K562 (cell line): ENCODE measurements around the gene DDHD1. TPM values are rescaled to one million over a fixed set of nuclear protein-coding genes. Genes with fewer than 3 reads are reported as not detected.
"Not testable (repeated sequence)": the region's sequence is repeated elsewhere in the genome, so short reads cannot be mapped to it uniquely, and the experiment has no call there.

Experiments
- ATAC-seq: fragments of 200-7000 bp; cut with Tn5 transposase; 3 replicates; pipeline ENCODE4 v1.9.1; 2020; ENCODE audit warnings: moderate library complexity
- BruUV-seq: library from RNA; stranded (reverse); fragments of 400-500 nt; replicated peaks from 2 replicates; lab custom pipeline; 2021; lab: Mats Ljungman, UMichigan
- CTCF ChIA-PET: fragments of 300-600 bp; formaldehyde crosslinking; extraction: SDS; loops from one replicate; lab custom pipeline; 2021; ENCODE audit warnings: low intra/inter-chr PET ratio; lab: Yijun Ruan, JAX
- POLR2A ChIA-PET: fragments of 300-600, 350-650 bp; sonication (Branson Sonifier 250); formaldehyde crosslinking; extraction: SDS; loops from one replicate; lab custom pipeline; 2021; ENCODE audit warnings: antibody characterized with exemption, inconsistent platforms; lab: Yijun Ruan, JAX
- DNase-seq, 4 experiments: peaks; one replicate each; pipeline versions ENCODE4 v3.0.0 to v3.0.0-alpha.2; 2011 to 2018; ENCODE audit warnings: low spot score in 3 of 4, mixed read lengths in 3 of 4; ENCODE audit errors: extremely low read depth in 1 of 4
- FAIRE-seq: peaks from 2 replicates; lab custom pipeline; 2011; peaks lifted over from hg19 to GRCh38; lab: Jason Lieb, UNC
- H2AFZ ChIP-seq: 2 replicates; pipeline ENCODE4 v1.6.0; 2011; ENCODE audit warnings: low read depth, low read length, control low read depth, inconsistent platforms
- H3K27ac ChIP-seq: fragments of 200-600 bp; 3 replicates; pipeline ENCODE4 v1.8.0; 2011; ENCODE audit warnings: low read depth, mild to moderate bottlenecking, control low read depth, inconsistent platforms, low read length, moderate library complexity, mixed read lengths; ENCODE audit errors: extremely low read depth
- H3K27me3 ChIP-seq, 2 experiments: fragments of 300-600 bp in 1 of 2; 2 replicates in 1 of 2; 3 replicates in 1 of 2; pipeline versions ENCODE4 v1.6.0 to v1.8.0; 2011; ENCODE audit warnings: inconsistent platforms in 2 of 2, low read length in 2 of 2, mild to moderate bottlenecking in 1 of 2, mixed read lengths in 1 of 2, moderate library complexity in 1 of 2; ENCODE audit not compliant: control insufficient read depth in 2 of 2, insufficient read depth in 2 of 2
- H3K36me3 ChIP-seq: fragments of 300-600 bp; 3 replicates; pipeline ENCODE4 v1.8.0; 2011; ENCODE audit warnings: mild to moderate bottlenecking, low read length, inconsistent platforms; ENCODE audit not compliant: control insufficient read depth, insufficient read depth
- H3K4me1 ChIP-seq, 2 experiments: fragments of 200-600 bp in 1 of 2; replicated peaks in 1 of 2; 2 replicates in 1 of 2; 3 replicates in 1 of 2; pipeline versions ENCODE4 v1.5.1 to v1.8.0; 2011; ENCODE audit warnings: inconsistent platforms in 2 of 2, low read length in 2 of 2, mild to moderate bottlenecking in 1 of 2, mixed read lengths in 1 of 2, moderate library complexity in 1 of 2; ENCODE audit not compliant: control insufficient read depth in 2 of 2, insufficient read depth in 2 of 2
- H3K4me2 ChIP-seq: 2 replicates; pipeline ENCODE4 v1.6.1; 2011; ENCODE audit warnings: low read length, control low read depth, inconsistent platforms, mixed read lengths; ENCODE audit not compliant: insufficient read depth
- H3K4me3 ChIP-seq: fragments of 200-600 bp; sonication (generic), shearing (Covaris generic); 2 replicates; pipeline ENCODE4 v1.5.1; 2016; ENCODE audit warnings: control low read depth, inconsistent platforms
- H3K79me2 ChIP-seq: fragments of 200-600 bp; 3 replicates; pipeline ENCODE4 v1.8.0; 2011; ENCODE audit warnings: low read length, inconsistent platforms; ENCODE audit not compliant: control insufficient read depth, insufficient read depth
- H3K9ac ChIP-seq, 2 experiments: 2 replicates each; pipeline versions ENCODE4 v1.6.0 to v1.6.1; 2011; ENCODE audit warnings: low read depth in 2 of 2, low read length in 2 of 2, control low read depth in 1 of 2, inconsistent platforms in 1 of 2, mild to moderate bottlenecking in 1 of 2, mixed read lengths in 1 of 2; ENCODE audit not compliant: insufficient read depth in 1 of 2
- H3K9me1 ChIP-seq: one replicate; pipeline ENCODE4 v1.6.0; 2011; ENCODE audit warnings: inconsistent platforms, mild to moderate bottlenecking, low read length, moderate library complexity; ENCODE audit not compliant: control insufficient read depth, insufficient read depth
- H3K9me3 ChIP-seq: replicated peaks from 2 replicates; pipeline ENCODE4 v1.5.1; 2011; ENCODE audit warnings: low read depth, low read length, inconsistent platforms; ENCODE audit not compliant: control insufficient read depth, insufficient read depth
- H4K20me1 ChIP-seq: replicated peaks from 2 replicates; pipeline ENCODE4 v1.6.1; 2011; ENCODE audit warnings: low read length, inconsistent platforms, mixed read lengths; ENCODE audit not compliant: control insufficient read depth, insufficient read depth
- DIDO1 ChIP-seq: fragments of 450-650 bp; IDR thresholded peaks from 2 replicates; pipeline ENCODE4 v1.6.1; 2016; ENCODE audit warnings: low read depth, missing biosample characterization, missing genetic modification characterization
- ILK ChIP-seq: fragments of 450-650 bp; IDR thresholded peaks from 2 replicates; pipeline ENCODE4 v1.6.1; 2016; ENCODE audit warnings: missing genetic modification characterization, low read depth, mild to moderate bottlenecking, missing compliant biosample characterization, moderate library complexity, borderline replicate concordance
- SLC30A9 ChIP-seq: fragments of 250-450 bp; sonication (Bioruptor Pico); IDR thresholded peaks from 2 replicates; pipeline ENCODE4 v1.8.0; 2022; ENCODE audit warnings: mild to moderate bottlenecking, moderate library complexity
- ZNF316 ChIP-seq: fragments of 450-650 bp; IDR thresholded peaks from 2 replicates; pipeline ENCODE4 v1.6.1; 2016
- ZNF639 ChIP-seq, 2 experiments: fragments of 200-800 bp in 1 of 2; sonication (Bioruptor generic) in 1 of 2; sonication (generic) in 1 of 2; formaldehyde crosslinking in 1 of 2; IDR thresholded peaks in 1 of 2; conservative IDR thresholded peaks in 1 of 2; 2 replicates each; pipeline versions ENCODE4 v1.5.0 to v1.6.1; 2016 to 2020; ENCODE audit warnings: missing compliant biosample characterization in 1 of 2, missing genetic modification characterization in 1 of 2, missing genetic modification reagents in 1 of 2
- WGBS: fragments of 100-300 bp; shearing (Covaris generic); methylation state at CpG from one replicate; pipeline ENCODE4 v1.1.6; 2016; ENCODE audit warnings: low coverage, mixed read lengths; ENCODE audit not compliant: insufficient coverage; ENCODE audit errors: missing lambda C conversion rate; 5-methylcytosine and 5-hydroxymethylcytosine counted together
- in situ Hi-C: fragments of 300-500 bp; cut with MboI; formaldehyde crosslinking; loops from 4 replicates; pipeline ENCODE4 v1.15.0; 2018; ENCODE audit warnings: inconsistent platforms, mixed read lengths
- intact Hi-C: fragments of 100-400 bp; cut with micrococcal nuclease; formaldehyde crosslinking; loops from 2 replicates; pipeline ENCODE4 v1.14.2; 2022
- polyA plus RNA-seq, 8 experiments: library from polyadenylated mRNA; depleted of rRNA in 4 of 8; stranded (reverse) in 5 of 8; unstranded in 3 of 8; fragments of >200 nt; fragmentation: Nextera tagmentation in 2 of 8; fragmentation: Illumina TruSeq in 1 of 8; extraction: Ambion mirVana in 2 of 8; extraction: Trizol in 1 of 8; gene quantifications; 2 replicates each; pipeline versions ENCODE4 v1.2.1 to v1.2.3, GENCODE V29; 2011 to 2014; ENCODE audit warnings: inconsistent platforms in 1 of 8, missing spikeins in 1 of 8
- total RNA-seq, 7 experiments: library from RNA; depleted of rRNA in 6 of 7; stranded (reverse); fragments of >200 nt in 6 of 7; fragmentation: Illumina TruSeq in 2 of 7; extraction: Trizol in 2 of 7; gene quantifications; 2 replicates each; pipeline versions ENCODE4 v1.2.1 to v1.2.3, GENCODE V29; 2011 to 2021; ENCODE audit warnings: low replicate concordance in 1 of 7

The DDHD1 gene
- total and polyA plus RNA-seq, 9 of the 15 experiments (the other 6 are each of a cell fraction or from before 2014, with no cell fraction given): 1.2 to 12.3 (median 5.0) TPM

- Histone ChIP-seq H3K79me2 (no peaks in the 10 kb centered on the region), H4K20me1 (no peaks in the 10 kb centered on the region), H3K4me3 (no peak overlapping the region), H3K36me3 (peaks cover 3% of the 10 kb centered on the region; the same call in 1 of the 3 replicates), H3K4me2 (no peak overlapping the region), H3K9me1 (no peaks in the 10 kb centered on the region), H3K9me3 (no peaks in the 10 kb centered on the region), H3K27me3 (no peaks in the 10 kb centered on the region), H3K4me1 (no peaks in the 10 kb centered on the region), H2AFZ (no peak overlapping the region), H3K9ac (no peak overlapping the region), H3K27ac (no peak overlapping the region)
- in situ Hi-C loops: no loop called here
- no peak for ATAC-seq
- DNase-seq: no peak
- TF ChIP-seq ZNF639 (CRISPR knock-in tag; conservative IDR thresholded peaks at IDR 0.05 in 1 of 2, IDR thresholded peaks at IDR 0.05 in 1 of 2): no peak
- no peak for TF ChIP-seq ILK (tag)
- TF ChIP-seq DIDO1 (tag): no peak
- no peak for TF ChIP-seq ZNF316
- TF ChIP-seq SLC30A9 (CRISPR knock-in tag): no peak
- CTCF ChIA-PET: no interaction called here
- 92% methylated on average over 2 of the region's 2 CpGs for WGBS
- intact Hi-C loops: no loop called here
- FAIRE-seq: no peak
- BruUV-seq: no TSS peak
- POLR2A ChIA-PET: no interaction called here
Measured at GRCh38 chr14:53090853-53091252, 62.3 kb downstream of the DDHD1 start.

GRCh38 chr14:53084954-53085353 is 68.2 kb downstream of the DDHD1 start:
- CTCF ChIA-PET, H3K9ac ChIP-seq, H3K9me1 ChIP-seq, FAIRE-seq, H2AFZ ChIP-seq, H3K36me3 ChIP-seq, H4K20me1 ChIP-seq, H3K27ac ChIP-seq, H3K9me3 ChIP-seq, ATAC-seq, H3K79me2 ChIP-seq, BruUV-seq, intact Hi-C loops, DNase-seq, H3K4me2 ChIP-seq, H3K4me3 ChIP-seq, H3K27me3 ChIP-seq, H3K4me1 ChIP-seq, in situ Hi-C loops: not testable (repeated sequence)
- POLR2A ChIA-PET: interaction anchor here (0.7 to 1.2 kb wide), 2 partner anchors 9 to 18 kb away, joined by 3 to 4 read pairs; no protein-coding TSS in a partner anchor
- WGBS: 14% methylated on average over 1 of the region's 7 CpGs
